Measurements from ENCODE around the gene FLOT2.
"Not testable (repeated sequence)": the region's sequence is repeated elsewhere in the genome, so short reads cannot be mapped to it uniquely, and the experiment has no call there.

Gene FLOT2, protein sequence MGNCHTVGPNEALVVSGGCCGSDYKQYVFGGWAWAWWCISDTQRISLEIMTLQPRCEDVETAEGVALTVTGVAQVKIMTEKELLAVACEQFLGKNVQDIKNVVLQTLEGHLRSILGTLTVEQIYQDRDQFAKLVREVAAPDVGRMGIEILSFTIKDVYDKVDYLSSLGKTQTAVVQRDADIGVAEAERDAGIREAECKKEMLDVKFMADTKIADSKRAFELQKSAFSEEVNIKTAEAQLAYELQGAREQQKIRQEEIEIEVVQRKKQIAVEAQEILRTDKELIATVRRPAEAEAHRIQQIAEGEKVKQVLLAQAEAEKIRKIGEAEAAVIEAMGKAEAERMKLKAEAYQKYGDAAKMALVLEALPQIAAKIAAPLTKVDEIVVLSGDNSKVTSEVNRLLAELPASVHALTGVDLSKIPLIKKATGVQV

DNA sequence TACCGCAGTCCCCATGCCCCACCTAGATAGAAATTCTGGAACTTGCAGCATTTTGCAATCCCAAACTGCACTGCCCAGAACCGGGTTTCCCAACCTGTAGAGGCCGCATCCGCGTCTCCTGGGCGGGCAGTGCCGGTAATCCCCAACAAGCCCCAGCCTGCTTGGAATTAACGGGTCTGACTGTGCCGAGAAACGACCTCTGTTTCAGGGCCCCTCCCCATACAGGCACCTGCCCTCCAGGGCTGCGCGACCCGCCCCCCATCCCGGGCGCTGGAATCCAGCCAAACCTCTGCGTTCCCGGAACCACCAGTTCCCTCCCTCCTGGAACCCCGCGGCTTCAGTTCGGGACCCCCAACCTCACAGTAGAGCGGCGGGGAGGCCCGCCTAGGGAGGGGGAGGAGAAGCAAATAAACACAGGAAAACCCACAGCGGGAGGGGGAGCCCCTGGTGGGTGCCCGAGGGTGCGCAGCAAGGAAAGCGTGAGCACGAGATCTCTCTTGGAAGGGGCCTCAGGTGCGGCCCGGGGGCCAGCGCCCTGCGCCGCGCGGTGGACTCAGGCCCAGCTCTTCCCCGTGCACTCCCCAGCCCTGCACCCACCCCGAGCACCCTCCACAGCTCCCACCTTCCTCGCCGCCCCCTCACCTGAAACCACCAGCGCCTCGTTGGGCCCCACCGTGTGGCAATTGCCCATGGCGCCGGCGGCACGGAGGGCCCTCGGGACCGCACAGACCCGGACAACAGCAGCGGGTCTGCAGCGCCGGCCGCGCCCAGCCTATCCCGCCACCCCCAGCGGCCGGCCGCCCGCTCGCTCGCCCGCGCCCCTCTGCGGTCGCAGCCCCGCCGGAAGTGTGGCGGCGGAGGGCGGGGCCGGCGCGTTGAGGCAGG is at the start of gene FLOT2:
Gene FLOT2 (minus strand): TSS at position 850 of the 885 bp plus-strand sequence. CDS start 159 bp downstream, at position 691.
- peak; percentile 24 for DNase-seq

DNA sequence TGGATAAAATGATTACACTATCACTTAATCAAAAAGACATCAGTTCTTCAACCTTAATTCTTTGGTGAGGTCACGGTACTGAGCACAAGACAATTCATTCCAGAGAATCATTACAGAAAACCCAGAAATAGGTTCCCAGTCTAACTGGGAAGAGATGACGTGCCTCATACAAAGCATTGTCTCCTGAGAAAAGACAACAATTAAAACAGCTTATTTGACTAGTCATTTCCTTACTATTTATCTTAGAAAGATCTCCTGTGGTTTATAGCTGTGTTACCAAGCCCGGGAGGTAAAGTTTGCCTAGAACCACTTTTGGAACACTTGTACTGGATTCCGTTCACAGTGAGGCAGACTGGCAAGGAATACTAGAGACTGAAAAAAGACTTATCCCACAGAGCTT is 48.7 kb upstream of the FLOT2 start:
- peak; percentile 69 for DNase-seq

DNA sequence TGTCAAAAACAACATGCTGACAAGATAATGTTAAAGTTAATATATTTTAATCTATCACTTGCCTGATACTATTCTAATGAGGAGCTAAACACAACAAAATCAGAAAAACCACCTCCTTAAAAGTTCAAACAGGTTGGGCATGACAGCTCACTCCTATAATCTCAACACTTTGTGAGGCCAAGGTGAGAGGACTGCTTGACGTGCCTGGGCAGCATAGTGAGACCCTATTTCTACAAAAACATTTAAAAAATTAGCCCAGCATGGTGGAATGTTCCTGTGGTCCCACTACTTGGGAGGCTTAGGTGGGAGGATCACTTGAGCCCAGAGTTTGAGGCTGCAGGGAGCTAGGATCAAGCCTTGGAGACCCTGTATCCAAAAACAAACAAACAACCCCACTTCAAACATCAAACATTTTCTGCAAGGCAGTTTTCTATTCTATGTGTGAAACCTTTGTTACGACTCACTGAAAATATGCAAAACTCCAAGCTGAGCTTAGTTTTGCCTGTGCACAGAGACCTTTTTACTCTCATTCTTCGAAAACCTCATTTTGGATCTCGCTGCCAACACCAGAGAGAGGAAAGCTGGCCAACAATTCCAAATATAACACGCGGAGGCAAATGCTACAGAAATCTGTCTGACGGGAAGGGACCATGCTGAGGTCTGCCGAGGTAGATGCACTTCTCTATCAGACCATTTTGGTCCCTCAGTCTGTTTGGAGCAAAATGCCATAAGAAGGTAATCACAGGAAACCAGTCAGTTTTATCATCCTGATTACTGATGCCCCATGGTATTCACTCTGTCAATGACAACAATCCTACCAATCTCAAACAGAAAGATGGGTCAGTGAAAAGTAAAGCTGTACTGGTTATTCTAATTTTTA is 47.6 kb upstream of the FLOT2 start:
- peak; percentile 48 for DNase-seq

DNA sequence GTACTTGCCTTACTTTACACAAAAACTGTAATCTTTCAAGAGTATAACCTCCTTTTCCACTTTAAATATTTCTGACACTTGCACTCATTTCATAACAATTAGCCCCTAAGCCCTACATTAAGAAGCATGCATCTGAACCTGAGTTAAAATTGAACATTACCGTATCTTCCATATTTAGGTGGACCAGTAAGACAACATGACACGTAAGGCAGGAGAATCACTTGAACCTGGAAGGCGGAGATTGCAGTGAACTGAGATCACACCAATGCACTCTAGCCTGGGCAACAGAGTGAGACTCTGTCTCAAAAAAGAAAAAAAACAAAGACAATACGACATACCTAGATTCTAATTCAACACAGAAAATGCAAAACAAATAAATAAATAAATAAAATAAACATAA is 46.8 kb upstream of the FLOT2 start:
- DNase-seq, result no peak

DNA sequence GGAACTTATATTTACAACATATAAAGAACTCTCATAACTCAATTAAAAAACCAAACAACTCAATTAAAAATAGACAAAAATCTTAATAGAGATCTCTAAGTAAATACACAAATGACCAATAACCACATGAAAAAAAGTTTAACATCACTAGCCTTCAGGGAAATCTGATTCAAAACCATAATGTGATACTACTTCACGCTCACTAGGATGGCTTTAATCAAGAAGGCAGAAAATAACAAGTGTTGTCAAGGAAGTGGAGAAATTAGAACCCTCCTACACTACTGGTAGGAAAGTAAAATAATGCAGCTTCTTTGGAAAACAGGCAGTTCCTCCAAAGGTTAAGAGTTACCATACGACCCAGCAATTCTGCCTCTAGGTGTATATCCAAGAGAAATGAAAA is 45.4 kb upstream of the FLOT2 start:
- DNase-seq, result no peak

DNA sequence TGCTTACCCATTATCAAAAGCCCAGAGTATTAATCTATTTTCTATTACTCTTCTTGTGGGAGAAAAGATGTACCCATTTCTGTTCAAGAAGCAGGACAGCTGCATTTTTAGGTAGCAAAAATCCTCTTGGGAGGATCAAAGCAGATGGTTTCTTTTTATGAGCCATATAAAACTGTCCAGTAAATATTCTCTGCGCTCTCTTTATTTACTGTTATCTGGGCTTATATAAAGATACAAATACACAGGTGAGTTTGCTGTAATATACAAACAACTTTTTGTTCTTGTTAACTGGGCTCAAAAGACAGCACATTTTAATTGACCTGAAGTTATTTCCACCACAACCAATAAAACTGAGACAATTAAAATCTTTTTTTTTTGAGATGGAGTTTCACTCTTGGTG is 43.7 kb upstream of the FLOT2 start:
- DNase-seq, result no peak

DNA sequence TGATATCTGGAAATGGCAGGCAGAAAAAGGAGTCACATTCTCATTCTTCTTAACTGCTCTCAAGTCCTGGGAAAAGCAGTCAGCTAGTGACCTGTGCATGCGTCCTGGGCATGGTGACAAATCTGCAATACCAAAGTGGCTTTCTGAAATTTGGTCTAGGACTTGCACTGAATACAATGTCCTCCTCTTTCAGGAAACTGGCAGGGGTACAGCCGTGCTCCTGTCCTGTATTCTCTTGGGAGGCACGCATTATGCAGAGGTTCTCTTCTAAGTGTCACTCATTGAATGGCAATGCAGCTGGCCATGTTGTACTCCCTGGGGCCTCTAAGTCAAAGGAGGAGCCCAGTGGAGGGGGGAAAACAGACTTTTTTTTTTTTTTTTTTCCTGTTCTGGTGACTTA is 43.1 kb upstream of the FLOT2 start:
- no peak for DNase-seq

DNA sequence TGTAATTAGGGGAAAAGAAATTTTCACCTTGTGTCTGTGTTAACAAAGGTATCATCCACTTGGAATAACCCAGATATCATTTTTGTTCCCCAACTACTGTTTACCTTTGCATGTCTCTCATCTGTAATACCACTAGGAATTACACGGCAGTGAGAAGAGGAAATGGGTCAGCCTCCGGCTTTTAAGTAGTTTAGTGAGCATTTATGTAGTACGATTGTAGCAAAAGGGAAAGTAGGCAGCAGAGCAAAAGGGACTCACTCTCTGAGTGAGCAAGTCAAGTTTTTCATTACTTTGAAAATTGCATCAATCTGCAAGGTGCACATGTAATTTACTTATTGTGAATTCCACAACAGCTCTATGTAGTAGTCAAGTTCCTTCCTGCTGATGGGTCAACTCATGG is 42.6 kb upstream of the FLOT2 start:
- no peak for DNase-seq

DNA sequence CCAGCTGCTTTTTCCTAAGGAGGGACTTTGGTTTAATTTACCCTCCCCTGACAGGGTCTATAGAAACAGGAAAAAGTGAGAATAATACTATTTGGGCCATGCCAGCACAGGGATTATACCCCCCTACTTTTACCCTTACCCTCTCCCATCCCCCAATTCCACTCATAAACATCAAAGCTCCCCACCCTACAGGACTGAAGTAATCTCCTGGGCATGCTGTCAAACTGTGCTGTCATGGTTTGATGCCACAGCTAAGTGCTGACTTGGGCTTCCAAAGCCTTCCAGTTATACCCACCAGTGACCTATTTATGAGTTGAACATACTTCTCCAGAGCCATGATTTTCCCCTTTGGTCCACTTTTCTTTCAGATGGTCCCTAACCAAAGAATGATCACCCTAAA is 41.0 kb upstream of the FLOT2 start:
- DNase-seq, result no peak

DNA sequence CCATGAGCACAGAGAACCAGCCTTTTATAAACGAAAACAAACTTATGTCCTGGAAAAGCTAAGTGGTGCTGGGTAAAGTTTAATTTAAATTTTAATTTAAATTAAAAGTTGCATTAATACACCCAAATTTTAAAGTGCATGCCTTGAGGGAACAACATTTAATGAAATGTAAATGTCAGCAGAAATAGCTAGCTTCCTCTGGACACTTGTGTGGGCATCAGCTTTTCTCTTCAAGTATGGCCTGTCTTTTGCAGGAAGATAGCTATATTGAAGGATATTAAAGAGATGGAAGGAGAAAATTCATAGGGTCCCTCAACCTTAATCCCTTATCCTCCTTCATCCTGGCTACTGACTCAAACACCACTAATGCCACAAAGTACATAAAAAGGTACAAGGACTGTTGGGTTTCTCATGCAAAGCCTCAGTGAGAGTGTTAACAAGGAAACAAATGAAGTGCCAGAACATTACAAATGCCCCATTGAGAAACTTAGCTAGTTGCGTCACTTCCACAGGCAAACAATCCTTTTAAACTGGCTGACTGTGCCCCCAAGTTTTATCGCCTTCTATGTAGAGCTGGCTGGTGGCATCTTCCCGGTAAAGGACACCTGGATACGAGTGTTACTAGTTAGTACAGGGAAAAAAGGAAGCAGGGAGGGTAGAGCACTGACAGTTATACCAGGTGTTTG is 39.7 kb upstream of the FLOT2 start:
- DNase-seq, result peak; percentile 10

DNA sequence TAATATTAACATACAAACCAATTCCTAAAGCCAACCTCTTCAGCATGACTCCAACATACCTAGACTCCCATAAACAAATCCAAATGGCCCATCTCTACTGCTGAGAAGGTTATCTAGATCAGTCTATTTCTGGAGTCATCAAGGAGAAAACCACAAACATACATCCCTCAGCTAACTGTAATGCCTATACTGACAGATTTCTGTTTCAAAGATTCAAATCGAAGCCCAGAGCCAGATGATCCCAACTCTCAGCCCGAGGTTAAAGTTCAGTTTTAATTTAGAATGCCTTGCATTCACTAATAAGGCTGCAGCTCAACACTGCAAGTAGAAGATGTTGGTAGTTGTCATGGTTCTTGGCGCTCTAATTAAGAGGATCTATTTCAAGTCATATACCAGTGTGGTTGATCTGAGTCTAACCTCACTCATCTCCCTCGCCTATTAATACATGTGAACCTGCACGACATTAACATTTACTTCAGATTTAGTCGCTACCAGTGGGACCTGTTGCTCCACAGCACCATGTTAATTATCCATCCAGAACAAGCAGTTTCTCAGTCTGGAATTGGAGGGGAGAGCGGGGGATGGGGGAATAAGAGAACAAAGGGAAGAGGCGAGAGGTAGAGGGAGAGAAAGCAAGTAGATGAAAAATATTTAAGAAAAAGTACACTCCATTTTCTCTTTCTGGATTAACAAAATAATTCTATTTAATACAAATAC is 38.4 kb upstream of the FLOT2 start:
- DNase-seq, result no peak

DNA sequence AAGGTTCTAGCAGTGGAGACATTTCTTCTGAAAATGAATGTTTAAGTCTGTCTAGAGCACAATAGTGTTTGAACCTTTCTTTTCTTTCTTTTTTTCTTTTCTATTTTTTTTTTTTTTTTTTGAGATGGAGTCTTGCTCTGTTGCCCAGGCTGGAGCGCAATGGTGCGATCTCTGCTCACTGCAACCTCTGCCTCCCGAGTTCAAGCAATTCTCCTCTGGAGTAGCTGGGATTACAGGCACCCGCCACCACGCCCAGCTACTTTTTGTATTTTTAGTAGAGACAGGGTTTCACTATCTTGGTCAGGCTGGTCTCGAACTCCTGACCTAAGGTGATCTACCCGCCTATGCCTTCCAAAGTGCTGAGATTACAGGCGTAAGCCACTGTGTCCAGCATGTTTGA is 37.0 kb upstream of the FLOT2 start:
- DNase-seq, result not testable (repeated sequence)

DNA sequence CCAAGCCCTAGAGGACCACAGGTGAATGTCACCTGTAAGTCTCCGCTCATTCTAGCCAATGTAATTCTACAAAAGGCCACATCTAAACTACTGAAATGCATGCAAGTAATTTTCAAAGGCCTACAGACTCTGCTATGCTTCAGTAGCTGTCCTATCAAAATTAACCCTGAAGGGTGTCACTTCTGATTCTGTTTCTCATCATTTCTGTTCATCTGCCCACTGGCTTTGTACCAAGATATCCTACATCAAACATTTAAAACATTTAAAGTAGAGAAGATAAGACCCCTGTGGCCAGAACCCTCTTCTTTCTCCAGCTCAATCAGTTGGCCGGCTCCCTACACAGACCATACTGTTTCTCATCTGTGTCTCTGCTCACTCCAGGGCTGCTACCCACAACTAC is 32.3 kb upstream of the FLOT2 start:
- DNase-seq, result no peak

DNA sequence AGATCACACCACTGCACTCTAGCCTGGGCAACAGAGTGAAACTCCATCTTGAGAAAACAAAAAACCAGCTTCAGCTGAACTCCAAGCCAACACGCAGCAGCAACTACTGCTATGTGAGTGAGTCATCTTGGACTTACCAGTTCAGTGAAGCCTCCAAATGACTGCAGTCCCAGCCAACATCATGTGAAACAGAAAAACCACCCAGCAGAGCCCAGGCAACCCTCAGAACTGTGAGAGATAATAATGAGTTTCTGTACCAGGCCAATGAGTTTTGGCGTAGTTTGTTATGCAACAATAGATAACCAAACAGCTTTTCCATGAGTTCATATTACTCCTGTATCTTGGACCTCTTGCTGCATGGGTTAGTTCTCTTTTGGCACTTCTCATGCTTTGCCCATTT is 30.5 kb upstream of the FLOT2 start:
- DNase-seq, result peak; percentile 25

DNA sequence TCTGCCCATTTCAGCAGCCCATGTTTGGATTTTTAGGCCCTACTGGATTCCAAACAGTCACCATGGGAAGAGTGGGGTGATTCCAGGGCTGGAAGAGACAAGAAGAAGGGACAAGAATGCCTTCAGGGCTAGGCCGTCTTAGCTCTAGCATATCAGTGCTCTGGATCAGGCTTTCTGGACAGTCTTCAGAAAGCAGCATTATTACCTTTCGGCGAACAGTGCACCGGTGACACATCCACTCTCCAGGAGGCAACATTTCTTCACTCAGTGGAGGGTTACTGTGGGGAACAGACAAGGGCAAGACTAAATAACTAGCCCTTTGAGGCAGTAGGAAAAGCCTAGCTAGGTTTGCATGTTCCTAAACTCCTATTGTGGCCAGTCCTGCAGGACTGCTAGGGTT is 29.3 kb upstream of the FLOT2 start:
- no peak for DNase-seq

DNA sequence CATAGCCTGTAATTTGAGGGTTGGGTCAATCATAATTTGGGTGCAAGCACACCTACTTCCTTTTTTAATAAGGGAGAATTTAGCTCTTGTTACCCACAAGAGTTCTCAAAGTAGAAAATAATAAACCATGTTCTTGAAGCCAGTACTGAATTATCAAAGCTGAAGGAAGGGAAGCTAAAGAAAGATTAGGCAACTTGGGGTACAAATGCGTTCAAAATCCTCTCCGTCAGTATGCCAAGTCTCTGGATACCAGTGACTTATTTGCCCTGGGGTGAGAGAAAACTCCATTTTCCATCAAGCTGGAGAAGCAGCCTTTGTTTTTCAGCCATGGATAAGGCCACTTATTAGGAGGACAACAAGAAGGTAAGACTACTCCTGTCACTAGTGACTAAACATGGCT is 28.8 kb upstream of the FLOT2 start:
- DNase-seq, result no peak

DNA sequence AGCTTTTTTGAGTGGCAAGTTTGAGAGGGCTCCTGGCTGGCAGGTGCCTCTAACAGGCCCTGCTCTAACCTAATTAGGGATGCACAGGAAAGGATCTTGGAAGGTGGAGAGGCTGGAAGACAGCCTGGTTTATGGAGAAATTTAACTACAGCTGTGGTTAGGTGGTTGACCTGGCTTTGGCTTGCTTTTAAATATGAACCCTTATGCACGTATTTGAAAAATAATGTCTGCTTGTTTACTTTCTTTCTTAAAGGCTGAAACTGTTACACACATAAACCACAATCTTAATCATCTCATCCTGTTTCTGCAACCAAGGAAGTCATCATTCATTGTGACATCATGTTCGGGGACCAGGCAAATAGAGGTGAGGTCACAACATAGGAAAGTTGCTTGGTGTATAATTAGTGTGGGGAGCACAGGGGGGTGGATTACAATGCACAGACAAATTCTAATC is 28.4 kb upstream of the FLOT2 start:
- peak; percentile 88 for DNase-seq

DNA sequence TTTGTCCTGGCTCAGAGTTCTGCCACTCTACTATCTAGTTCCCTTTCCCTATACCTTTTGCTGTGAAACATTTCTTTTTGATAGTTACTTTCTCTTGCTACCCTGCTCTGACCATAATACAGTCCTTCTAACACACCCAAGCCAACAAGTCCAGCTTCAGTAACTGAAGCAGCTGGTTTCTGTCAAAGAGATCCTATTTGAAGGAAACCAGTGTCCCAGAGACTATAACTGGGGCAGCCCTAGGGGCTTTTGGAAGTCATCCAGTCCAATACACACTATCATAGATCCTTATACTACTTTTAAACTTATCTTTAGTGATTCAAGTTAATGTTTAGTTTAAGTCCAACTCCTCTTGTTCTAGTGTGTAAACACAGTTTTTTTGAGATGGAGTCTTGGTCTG is 22.7 kb upstream of the FLOT2 start:
- no peak for DNase-seq

DNA sequence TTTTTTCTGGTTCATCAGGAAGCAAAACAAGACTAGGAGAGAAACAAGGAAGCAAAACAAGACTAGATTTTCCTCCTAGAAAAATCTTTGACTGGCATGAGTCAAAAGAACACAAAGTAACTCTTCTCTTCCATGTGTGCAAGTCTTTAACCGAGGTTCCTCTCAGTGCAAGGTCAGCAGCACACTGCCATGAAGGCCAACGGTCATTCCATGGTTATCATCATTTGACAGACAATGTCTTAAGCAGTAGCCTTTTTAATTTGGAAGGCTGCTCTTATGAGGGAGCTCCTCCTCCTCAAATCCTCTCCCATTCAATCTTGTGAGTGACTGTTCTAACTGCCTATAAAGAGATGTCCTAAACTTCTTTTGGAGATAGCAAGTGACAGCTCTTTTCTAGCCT is 20.8 kb upstream of the FLOT2 start:
- no peak for DNase-seq

DNA sequence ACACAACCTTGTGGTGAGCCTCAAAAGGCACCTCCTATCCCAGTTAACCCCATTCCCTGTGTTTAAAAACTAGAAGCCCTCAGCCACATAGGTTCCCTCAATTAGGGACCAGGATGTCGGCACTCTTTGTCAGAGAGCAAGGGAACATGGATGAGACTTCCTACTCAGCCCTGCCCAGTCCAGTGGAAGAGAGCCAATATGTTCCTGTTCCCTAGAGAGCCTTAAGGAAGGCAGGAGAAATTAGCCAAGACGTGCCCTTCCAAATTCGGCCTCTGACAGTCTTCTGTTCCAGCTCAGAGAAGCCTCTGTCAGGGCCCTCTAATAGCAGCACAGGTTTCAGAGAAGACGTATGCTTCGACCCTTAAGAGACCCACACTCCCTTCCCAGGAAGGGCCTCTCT is 19.9 kb upstream of the FLOT2 start:
- no peak for DNase-seq

DNA sequence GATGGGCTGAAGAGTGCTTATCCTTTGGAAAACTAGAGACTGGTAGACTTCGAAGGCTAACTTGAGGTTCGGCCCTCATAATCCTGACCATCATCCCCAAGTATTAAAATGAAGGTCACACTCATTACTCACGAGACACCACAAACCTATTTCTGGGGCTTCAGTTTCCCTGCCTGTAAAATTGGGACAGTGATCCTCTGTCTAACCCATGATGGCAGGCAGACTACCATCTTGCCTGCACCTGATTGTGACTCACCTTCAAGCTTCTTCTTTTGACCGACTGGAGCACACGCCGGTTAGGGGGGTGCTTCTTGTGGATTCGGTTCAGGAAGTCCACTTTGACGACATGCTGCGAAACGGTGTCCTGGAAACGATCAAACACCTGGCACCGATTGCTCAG is 19.5 kb upstream of the FLOT2 start:
- no peak for DNase-seq
